Pancreas (tissue), 10 donors: ENCODE data around the gene ASPHD2. TPM values are rescaled to one million over a fixed set of nuclear protein-coding genes. Genes with fewer than 3 reads are reported as not detected.

Experiments used
- ATAC-seq, 4 donors: fragments of 200-7000 bp; cut with Tn5 transposase; one replicate each; pipeline versions ENCODE4 v1.8.0 to v1.9.1; 2020; ENCODE audit warnings: mild to moderate bottlenecking in 4 of 4, moderate library complexity in 4 of 4
- DNase-seq, 6 donors: peaks; one replicate each; pipeline ENCODE4 v3.0.0-alpha.2; 2020
- FAIRE-seq: peaks from 2 replicates; lab custom pipeline; 2012; peaks lifted over from hg19 to GRCh38; lab: Jason Lieb, UNC
- H3K27ac ChIP-seq, 4 donors: fragments of 200-600 bp; sonication (generic); 1 replicate in 3 of 4; 2 replicates in 1 of 4; pipeline versions ENCODE4 v1.5.0 to v1.8.0; 2020
- H3K27me3 ChIP-seq, 4 donors: fragments of 200-600 bp; one replicate each; pipeline ENCODE4 v1.8.0; 2021
- H3K36me3 ChIP-seq, 3 donors: fragments of 200-600 bp; sonication (generic) in 1 of 3; one replicate each; pipeline versions ENCODE4 v1.5.0 to v1.8.0; 2020 to 2021
- H3K4me1 ChIP-seq, 3 donors: fragments of 200-600 bp; one replicate each; pipeline ENCODE4 v1.8.0; 2021
- H3K4me3 ChIP-seq, 4 donors: fragments of 200-600 bp; sonication (generic) in 2 of 4; one replicate each; pipeline versions ENCODE4 v1.5.0 to v1.8.0; 2020 to 2021
- H3K9me3 ChIP-seq, 4 donors: fragments of 200-600 bp; one replicate each; pipeline ENCODE4 v1.8.0; 2021
- CTCF ChIP-seq, 4 donors: fragments of 200-600 bp; sonication (generic) in 3 of 4; IDR thresholded peaks; one replicate each; pipeline versions ENCODE4 v1.5.0 to v1.8.0; 2021; ENCODE audit warnings: antibody characterized with exemption in 4 of 4
- WGBS, 2 donors: extraction: QIAGEN DNeasy Blood & Tissue Kit; methylation state at CpG; one replicate each; pipeline ENCODE4 v1.1.7; 2013; 5-methylcytosine and 5-hydroxymethylcytosine counted together
- intact Hi-C, 3 donors: fragments of 100-400 bp; cut with DNase I; formaldehyde crosslinking; loops; one replicate each; pipeline versions ENCODE4 v1.11.1 to v1.14.2; 2022
- polyA plus RNA-seq, 2 donors: library from polyadenylated mRNA; stranded (reverse); fragments of 200-250 nt; gene quantifications; one replicate each; pipeline ENCODE4 v1.2.3, GENCODE V29; 2013
- total RNA-seq, 6 donors: library from RNA; stranded (reverse); fragmentation: NEBNext Ultra II Directional in 4 of 6; extraction: Animal tissue kit (Norgen Biotek cat#: 25700) in 4 of 6; gene quantifications; one replicate each; pipeline versions ENCODE4 v1.2.1 to v1.2.4, GENCODE V29; 2021 to 2023
- donor health status: healthy with polysubstance abuse.
- donor health status: DM: no; HTN: no; CAD: no; lungs with moderate emphysema.
- donor health status: DM: no; HTN: no; CAD: no.
- donor health status: control.
- donor health status: control.
- donor health status: Bipolar disorder and iron deficiency.
- donor health status: DM: yes; HTN: yes; CAD: no.
- donor health status: DM: no; HTN: no; CAD: no.
- donor health status: DM: no; HTN: no; CAD: no.
- donor health status: DM: yes; HTN: yes; CAD: no.

Gene ASPHD2
- total and polyA plus RNA-seq, 8 donors = 0.14 to 0.75 (median 0.28) TPM

DNA sequence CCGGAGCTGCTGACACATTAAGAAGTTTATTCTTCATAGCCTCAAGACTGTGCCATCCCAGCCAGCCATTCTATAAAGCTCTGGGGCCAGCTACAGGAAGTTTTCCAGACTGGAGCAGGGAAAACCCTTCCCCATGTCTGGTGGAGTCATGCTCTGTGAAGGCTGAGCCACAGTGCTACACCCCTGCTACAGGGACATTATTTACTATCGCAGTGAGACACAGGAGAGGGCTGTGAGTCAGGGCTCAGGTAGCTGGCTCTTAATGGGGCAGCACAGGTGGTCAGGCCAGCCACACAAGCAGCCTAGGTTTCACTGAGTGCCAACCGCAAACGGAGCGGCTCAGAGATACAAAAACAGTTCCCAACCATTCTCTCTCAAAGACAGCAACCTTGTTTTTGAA lies 42.5 kb downstream of the ASPHD2 start:
- H3K4me1 ChIP-seq = no peaks in the 10 kb centered on the region
- no peaks in the 10 kb centered on the region for H3K9me3 ChIP-seq
- peak overlapping the region in 1 of 4 donors; percentile 13 for H3K27ac ChIP-seq
- H3K27me3 ChIP-seq = no peaks in the 10 kb centered on the region
- DNase-seq (no peak), FAIRE-seq (no peak), ATAC-seq (peak in 3 of 4 donors; percentile 62 to 88 (median 65))
- no peak for TF ChIP-seq CTCF (IDR thresholded peaks at IDR 0.05)
- 81 to 96% methylated on average over 5 of the region's 5 CpGs for WGBS, 2 donors
- intact Hi-C loops = no loop called here
- peaks cover 0 to 86% (median 37%) of the 10 kb centered on the region in 3 donors for H3K36me3 ChIP-seq
- H3K4me3 ChIP-seq = no peak overlapping the region

GRCh38 chr22:26474682-26475081 lies 45.6 kb downstream of the ASPHD2 start:
- Histone ChIP-seq H3K27ac (no peak overlapping the region), H3K27me3 (no peaks in the 10 kb centered on the region), H3K36me3 (peaks cover 0 to 56% (median 28%) of the 10 kb centered on the region in 3 donors), H3K9me3 (no peaks in the 10 kb centered on the region), H3K4me1 (peaks cover 0 to 7% (median 2%) of the 10 kb centered on the region in 3 donors), H3K4me3 (no peak overlapping the region)
- intact Hi-C loops = no loop called here
- no peak for TF ChIP-seq CTCF (IDR thresholded peaks at IDR 0.05)
- no peak for ATAC-seq
- FAIRE-seq = no peak
- no peak for DNase-seq

- H3K9me3 ChIP-seq = no peaks in the 10 kb centered on the region
- no peaks in the 10 kb centered on the region for H3K27me3 ChIP-seq
- no peak overlapping the region for H3K4me3 ChIP-seq
- peaks cover 7 to 18% (median 12%) of the 10 kb centered on the region in 3 donors for H3K4me1 ChIP-seq
- no peak for TF ChIP-seq CTCF (IDR thresholded peaks at IDR 0.05)
- 89 to 92% methylated on average over 4 of the region's 4 CpGs for WGBS, 2 donors
- intact Hi-C loops = no loop called here
- DNase-seq (no peak), ATAC-seq (no peak), FAIRE-seq (no peak)
- peaks cover 0 to 35% (median 7%) of the 10 kb centered on the region in 3 donors for H3K36me3 ChIP-seq
- no peak overlapping the region for H3K27ac ChIP-seq
Measured at GRCh38 chr22:26476705-26477340, 47.8 kb downstream of the ASPHD2 start.

DNA sequence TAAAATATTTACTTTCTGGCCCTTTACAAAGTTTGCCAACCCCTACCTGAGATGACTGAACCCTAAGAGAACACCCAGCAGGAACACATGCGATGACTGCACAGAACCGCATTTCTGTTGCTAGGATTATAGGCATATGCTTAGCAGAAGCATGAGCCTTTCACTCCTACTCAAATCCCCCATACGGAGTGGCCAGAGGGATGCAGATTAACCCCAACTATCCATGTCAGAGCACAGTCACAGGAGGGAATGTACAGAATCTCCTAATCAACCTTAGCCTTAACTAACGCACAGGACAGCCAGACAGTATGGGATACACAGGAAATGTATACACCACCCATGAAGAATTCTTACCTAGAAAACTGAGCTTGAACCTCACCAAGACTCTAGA lies 48.3 kb downstream of the ASPHD2 start:
- DNase-seq (no peak), FAIRE-seq (no peak), ATAC-seq (no peak)
- Histone ChIP-seq H3K9me3 (no peaks in the 10 kb centered on the region), H3K4me3 (no peak overlapping the region), H3K27me3 (no peaks in the 10 kb centered on the region), H3K4me1 (peaks cover 7 to 23% (median 12%) of the 10 kb centered on the region in 3 donors), H3K27ac (no peak overlapping the region), H3K36me3 (peaks cover 0 to 30% (median 2%) of the 10 kb centered on the region in 3 donors)
- 40 to 45% methylated on average over 4 of the region's 4 CpGs for WGBS, 2 donors
- TF ChIP-seq CTCF (IDR thresholded peaks at IDR 0.05) = no peak
- intact Hi-C loops = no loop called here
